HG03575 (cell line): ENCODE results near the gene IL17RD.
"Not testable (repeated sequence)": the region's sequence is repeated elsewhere in the genome, so short reads cannot be mapped to it uniquely, and the experiment has no call there.

Source experiments
- ATAC-seq: cut with Tn5 transposase; IDR thresholded peaks from one replicate; pipeline ENCODE4 v1.9.1; 2021; ENCODE audit not compliant: unreplicated experiment, insufficient number of reproducible peaks, low FRiP score; ENCODE audit errors: extremely low read depth

IL17RD gene

GRCh38 chr3:57105585-57105984 is 59.6 kb downstream of the IL17RD start:
- ATAC-seq = no peak

GRCh38 chr3:57100046-57100695 is 65.0 kb downstream of the IL17RD start:
- no peak for ATAC-seq

GRCh38 chr3:57098418-57099310 is 66.5 kb downstream of the IL17RD start:
- ATAC-seq = no peak

- no peak for ATAC-seq
Observed at GRCh38 chr3:57097536-57097935, 67.6 kb downstream of the IL17RD start.

GRCh38 chr3:57095363-57095762 is 69.8 kb downstream of the IL17RD start:
- no peak for ATAC-seq

GRCh38 chr3:57094575-57094974 is 70.6 kb downstream of the IL17RD start:
- no peak for ATAC-seq

GRCh38 chr3:57093971-57094535 is 71.1 kb downstream of the IL17RD start:
- ATAC-seq = no peak

GRCh38 chr3:57093489-57093888 is 71.7 kb downstream of the IL17RD start:
- no peak for ATAC-seq

GRCh38 chr3:57091521-57092273 is 73.5 kb downstream of the IL17RD start:
- no peak for ATAC-seq

GRCh38 chr3:57089043-57089442 is 76.1 kb downstream of the IL17RD start:
- ATAC-seq = no peak

- ATAC-seq = no peak
Observed at GRCh38 chr3:57088503-57088902, 76.7 kb downstream of the IL17RD start.

GRCh38 chr3:57087361-57088092 is 77.6 kb downstream of the IL17RD start:
- no peak for ATAC-seq

GRCh38 chr3:57086201-57086600 is 79.0 kb downstream of the IL17RD start:
- ATAC-seq = no peak

- ATAC-seq = no peak
Observed at GRCh38 chr3:57085211-57085610, 79.9 kb downstream of the IL17RD start.

GRCh38 chr3:57083266-57083995 is 81.7 kb downstream of the IL17RD start:
- not testable (repeated sequence) for ATAC-seq

GRCh38 chr3:57082481-57082880 is 82.7 kb downstream of the IL17RD start:
- no peak for ATAC-seq

- no peak for ATAC-seq
Observed at GRCh38 chr3:57081173-57081572, 84.0 kb downstream of the IL17RD start.

- ATAC-seq = no peak
Observed at GRCh38 chr3:57080171-57080570, 85.0 kb downstream of the IL17RD start.
